Thyroid gland (tissue), 4 donors: ENCODE measurements around the gene TBC1D16.

ENCODE experiments used
- CTCF ChIP-seq, 6 experiments: fragments of 200-600 bp in 3 of 6; fragments of 450-650 bp in 3 of 6; sonication (generic) in 3 of 6; IDR thresholded peaks; one replicate each; pipeline ENCODE4 v1.5.1; 2016 to 2019; ENCODE audit warnings: antibody characterized with exemption in 6 of 6, mild to moderate bottlenecking in 2 of 6, inconsistent platforms in 1 of 6, moderate library complexity in 1 of 6
- POLR2A ChIP-seq, 2 donors: fragments of 450-650 bp; IDR thresholded peaks; one replicate each; pipeline ENCODE4 v1.6.1; 2017; ENCODE audit warnings: antibody characterized with exemption in 2 of 2, mild to moderate bottlenecking in 2 of 2, moderate library complexity in 1 of 2

GRCh38 chr17:79948406-79948944 is 87.2 kb downstream of the TBC1D16 start:
- TF ChIP-seq CTCF (IDR thresholded peaks at IDR 0.05): no peak
- TF ChIP-seq POLR2A (IDR thresholded peaks at IDR 0.05): no peak
